Stimulated activated CD8-positive, alpha-beta memory T cell treated with anti-CD3 and anti-CD28 coated beads, Interleukin-4, amount 100 ng/mL, for 1 hour (primary cell): Measurements from ENCODE around the gene MED15.
"Not testable (repeated sequence)": the region's sequence is repeated elsewhere in the genome, so short reads cannot be mapped to it uniquely, and the experiment has no call there.

ENCODE experiments used
- DNase-seq, 2 donors: peaks; one replicate each; pipeline ENCODE4 v3.0.0-alpha.2; 2020; ENCODE audit warnings: low read depth in 2 of 2, low spot score in 1 of 2

MED15 gene

GRCh38 chr22:20619045-20619892, 111.9 kb downstream of the MED15 start:
- DNase-seq, result no peak

DNA sequence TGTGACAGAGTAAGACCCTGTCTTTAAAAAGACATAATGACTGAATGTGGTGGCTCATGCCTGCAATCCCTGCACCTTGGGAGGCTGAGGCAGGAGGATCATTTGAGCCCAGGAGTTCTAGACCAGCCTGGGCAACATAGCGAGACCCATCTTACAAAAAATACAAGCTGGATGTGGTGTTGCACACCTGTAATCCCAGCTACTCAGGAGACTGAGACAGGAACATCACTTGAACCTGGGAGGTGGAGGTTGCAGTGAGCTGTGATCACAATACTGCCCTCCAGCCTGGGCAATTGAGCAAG, 112.4 kb downstream of the MED15 start:
- not testable (repeated sequence) for DNase-seq

GRCh38 chr22:20621162-20621561, 113.8 kb downstream of the MED15 start:
- no peak for DNase-seq

GRCh38 chr22:20622650-20623339, 115.4 kb downstream of the MED15 start:
- DNase-seq, result no peak

- no peak for DNase-seq
Measured at GRCh38 chr22:20624161-20624616, 116.8 kb downstream of the MED15 start.

DNA sequence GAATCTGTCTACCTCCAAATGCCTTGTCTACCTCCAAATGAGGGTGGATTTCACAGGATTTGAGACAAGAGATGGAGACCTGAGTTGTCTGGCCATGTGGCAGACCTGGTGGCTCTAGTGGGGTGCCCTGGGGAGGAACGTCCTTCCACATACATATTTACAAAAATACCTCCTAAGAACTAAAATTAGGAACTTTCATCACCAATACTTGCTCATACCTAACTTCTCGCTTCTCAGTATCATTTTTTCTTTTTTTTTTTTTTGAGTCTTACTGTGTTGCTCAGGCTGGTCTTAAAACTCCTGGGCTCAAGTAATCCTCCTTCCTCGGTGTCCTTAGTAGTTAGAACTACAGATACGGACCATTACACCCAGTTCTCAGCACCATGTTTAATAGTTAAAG, 117.9 kb downstream of the MED15 start:
- DNase-seq, result no peak

DNA sequence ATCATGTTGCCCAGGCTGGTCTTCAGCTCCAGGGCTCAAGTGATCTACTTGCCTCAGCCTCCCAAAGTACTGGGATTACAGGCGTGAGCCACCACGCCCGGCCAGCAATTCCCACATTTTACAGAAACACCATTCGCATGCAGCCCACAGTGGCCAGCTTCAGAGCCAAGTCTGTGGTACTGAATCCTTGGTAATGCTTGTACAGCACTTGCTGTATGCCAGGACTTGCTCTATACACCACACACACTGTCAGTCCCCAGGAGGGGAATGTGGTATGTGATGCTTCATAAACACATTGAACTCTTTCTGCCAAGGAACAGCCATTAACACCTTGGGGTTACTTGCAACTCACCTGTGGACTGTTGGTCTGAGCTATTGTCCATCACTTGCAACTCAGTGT, 119.4 kb downstream of the MED15 start:
- no peak for DNase-seq

GRCh38 chr22:20627432-20627831, 120.0 kb downstream of the MED15 start:
- no peak for DNase-seq

- no peak for DNase-seq
Measured at GRCh38 chr22:20628081-20628939, 120.9 kb downstream of the MED15 start.

DNA sequence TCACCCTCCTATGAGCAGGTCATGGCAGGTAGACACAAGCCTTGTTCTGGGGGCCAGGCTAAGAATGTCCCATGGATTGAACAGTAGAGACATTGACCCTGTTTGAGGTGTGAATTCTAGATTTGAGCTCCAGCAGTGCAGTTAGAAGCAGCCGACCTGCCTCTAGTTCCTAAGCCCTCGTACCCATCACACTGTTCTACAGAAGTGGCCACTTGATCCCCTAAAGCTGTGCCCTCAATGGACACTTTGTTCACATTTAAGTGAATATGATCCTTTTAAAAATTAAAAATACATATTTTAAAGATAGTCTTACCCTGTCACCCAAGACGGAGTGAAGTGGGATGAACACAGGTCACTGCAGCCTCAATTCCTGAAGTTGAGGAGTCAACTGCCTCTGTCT, 122.0 kb downstream of the MED15 start:
- DNase-seq, result no peak

- no peak for DNase-seq
Measured at GRCh38 chr22:20630873-20631617, 123.6 kb downstream of the MED15 start.

DNA sequence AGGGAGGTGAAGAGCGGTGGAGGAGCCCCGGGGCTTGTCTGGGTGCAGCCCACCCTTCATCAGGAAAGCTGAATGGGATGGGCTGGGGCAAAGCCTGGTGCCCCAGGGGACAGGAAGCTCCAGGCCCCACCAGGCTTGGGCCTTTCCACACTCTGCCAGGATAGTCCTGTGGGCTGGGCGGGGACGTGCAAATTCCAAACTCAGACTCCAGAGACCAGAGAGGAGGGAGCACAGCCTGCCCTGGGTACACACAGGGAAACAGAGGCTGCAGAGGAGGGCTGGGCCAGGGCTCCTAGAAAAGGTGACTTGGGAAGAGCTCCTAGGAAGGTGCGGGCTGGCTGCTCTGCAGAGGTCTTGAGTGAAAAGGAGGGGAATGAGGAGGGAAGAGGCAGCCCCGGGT, 124.7 kb downstream of the MED15 start:
- DNase-seq, result no peak

DNA sequence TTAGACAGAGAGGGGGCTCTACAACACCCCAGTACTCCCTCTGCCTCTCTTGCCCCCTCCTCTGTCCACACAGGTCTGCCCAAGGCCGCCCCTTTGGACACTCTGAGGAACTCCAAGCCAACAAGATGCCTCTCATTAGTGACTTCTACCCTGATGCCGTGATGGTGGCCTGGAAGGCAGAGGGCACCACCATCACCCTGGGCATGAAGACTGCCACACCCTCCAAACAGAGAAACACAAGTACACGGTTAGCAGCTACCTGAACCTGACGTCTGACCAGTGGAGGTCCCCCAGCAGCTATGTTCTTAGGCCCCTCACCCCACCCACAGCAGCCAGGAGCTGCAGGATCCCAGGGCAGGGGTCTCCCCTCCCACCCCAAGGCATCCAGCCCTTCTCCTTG, 125.1 kb downstream of the MED15 start:
- DNase-seq, result no peak

DNA sequence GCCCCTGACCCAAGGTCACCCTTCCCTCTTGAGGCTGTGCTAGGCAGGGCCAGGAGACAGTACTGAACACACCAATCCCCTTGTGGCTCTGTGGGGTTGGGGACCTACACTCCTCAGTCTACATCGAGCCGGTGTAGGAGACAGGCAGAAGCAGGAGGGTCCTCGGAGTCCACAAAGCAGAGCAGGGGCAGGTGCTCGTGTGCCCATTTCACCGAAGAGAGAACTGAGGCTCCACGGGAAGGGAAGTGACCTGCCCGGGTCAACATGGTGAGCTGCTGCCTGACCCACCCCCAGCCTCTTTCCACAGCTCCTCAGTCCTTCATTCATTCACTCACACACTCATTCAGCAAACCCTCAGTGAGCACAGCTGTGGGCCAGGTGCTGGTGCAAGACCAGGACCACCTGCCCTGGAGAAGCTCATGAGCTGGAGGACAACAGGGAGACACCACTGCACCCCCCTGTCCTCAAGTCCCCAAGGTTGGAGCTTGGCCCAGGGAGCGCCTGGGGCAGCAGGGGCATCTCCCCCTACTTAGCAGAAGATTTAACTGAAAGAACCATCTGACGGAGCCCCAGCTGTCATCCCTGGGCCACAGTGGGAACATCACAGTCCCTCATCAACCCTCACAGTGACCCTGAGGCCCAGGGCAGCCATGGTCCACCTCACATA, 127.3 kb downstream of the MED15 start:
- DNase-seq, result no peak

DNA sequence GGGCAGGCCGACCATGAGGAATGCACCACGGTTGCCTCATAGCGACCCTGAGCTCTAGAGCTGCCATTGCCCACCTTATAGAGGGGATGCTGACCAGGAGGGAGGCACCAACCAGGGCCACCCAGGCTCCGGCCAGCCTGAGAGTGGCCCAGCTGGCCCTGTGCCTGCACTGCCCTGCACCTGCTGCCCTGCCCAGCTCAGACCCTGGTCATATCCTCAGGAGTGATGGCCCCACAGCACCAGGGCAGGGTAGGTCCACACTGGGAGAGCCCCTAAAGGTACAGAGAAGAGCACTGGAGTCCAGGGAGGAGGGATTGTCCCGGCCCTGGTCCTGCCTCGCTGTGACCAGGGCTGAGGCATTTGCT, 127.8 kb downstream of the MED15 start:
- DNase-seq, result no peak

GRCh38 chr22:20636075-20636812, 128.8 kb downstream of the MED15 start:
- no peak for DNase-seq

- no peak for DNase-seq
Measured at GRCh38 chr22:20636945-20637344, 129.5 kb downstream of the MED15 start.
